Body of pancreas (tissue), 4 donors: ENCODE results near the gene NOPCHAP1.

Source experiments
- CTCF ChIP-seq, 7 experiments: fragments of 450-650 bp in 4 of 7; fragments of 200-600 bp in 3 of 7; sonication (generic) in 3 of 7; IDR thresholded peaks; one replicate each; pipeline ENCODE4 v1.5.1; 2016 to 2019; ENCODE audit warnings: antibody characterized with exemption in 7 of 7
- POLR2A ChIP-seq, 3 donors: fragments of 450-650 bp; IDR thresholded peaks; one replicate each; pipeline ENCODE4 v1.6.1; 2016; ENCODE audit warnings: antibody characterized with exemption in 3 of 3, mild to moderate bottlenecking in 2 of 3

- TF ChIP-seq CTCF (IDR thresholded peaks at IDR 0.05) (no peak), POLR2A (IDR thresholded peaks at IDR 0.05) (no peak)
These were observed 25.7 kb upstream of the NOPCHAP1 start for GRCh38 chr12:104960464-104960863.
